ENCODE results near the gene NOC2L.
"Not testable (repeated sequence)": the region's sequence is repeated elsewhere in the genome, so short reads cannot be mapped to it uniquely, and the experiment has no call there.

NOC2L gene

DNA sequence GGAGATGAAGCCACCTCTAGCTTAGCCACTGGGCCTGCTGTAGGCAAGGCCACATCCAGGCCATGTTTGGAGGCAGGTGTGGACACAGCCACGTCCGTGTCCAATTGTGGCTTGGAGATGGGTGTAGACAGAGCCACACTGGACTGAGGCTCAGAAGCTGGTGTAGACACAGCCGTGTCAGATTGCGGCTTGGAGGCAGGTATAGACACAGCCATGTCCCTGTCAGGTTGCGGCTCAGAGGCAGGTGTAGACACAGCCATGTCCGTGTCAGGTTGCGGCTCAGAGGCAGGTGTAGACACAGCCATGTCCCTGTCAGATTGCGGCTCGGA lies 20.7 kb upstream of the NOC2L start:
- DNase-seq, result no peak
- POLR2A ChIA-PET, result interaction anchor here (0.6 kb wide), 1 partner anchor 1070 kb away, joined by 3 read pairs; no protein-coding TSS in a partner anchor
- no peak overlapping the region for H3K4me3 ChIP-seq (ENCODE audit: control insufficient read depth in 1 of 7, extremely low read depth in 1 of 7, insufficient read depth in 4 of 7, low read depth in 2 of 7, low read length in 6 of 7)
- no peak overlapping the region for H3K27ac ChIP-seq (ENCODE audit: insufficient read depth in 1 of 2, low read depth in 1 of 2, low read length in 2 of 2, poor library complexity in 1 of 2, severe bottlenecking in 2 of 2)
- WGBS (ENCODE audit: insufficient coverage), result 96% methylated on average over 9 of the region's 9 CpGs
- peaks cover 0 to 39% (median 2%) of the 10 kb centered on the region in 5 experiments for H3K27me3 ChIP-seq (replicated peaks in 2 of 5; ENCODE audit: control insufficient read depth in 4 of 5, insufficient read depth in 5 of 5, low read length in 4 of 5)
- CTCF ChIA-PET, result interaction anchor here (6.5 kb wide), 1 partner anchor 13 kb away, joined by 58 read pairs; no protein-coding TSS in a partner anchor
- no peaks in the 10 kb centered on the region for H3K9me3 ChIP-seq (ENCODE audit: control extremely low read depth in 1 of 5, control insufficient read depth in 4 of 5, insufficient read depth in 2 of 5, low read depth in 1 of 5, low read length in 4 of 5)
- H3K36me3 ChIP-seq (ENCODE audit: control insufficient read depth in 4 of 4, insufficient read depth in 4 of 4, low read length in 3 of 4), result no peaks in the 10 kb centered on the region
- peaks cover 0 to 10% (median 7%) of the 10 kb centered on the region in 4 experiments for H3K4me1 ChIP-seq (ENCODE audit: control extremely low read depth in 1 of 4, control insufficient read depth in 4 of 4, insufficient read depth in 4 of 4, low read length in 3 of 4)

DNA sequence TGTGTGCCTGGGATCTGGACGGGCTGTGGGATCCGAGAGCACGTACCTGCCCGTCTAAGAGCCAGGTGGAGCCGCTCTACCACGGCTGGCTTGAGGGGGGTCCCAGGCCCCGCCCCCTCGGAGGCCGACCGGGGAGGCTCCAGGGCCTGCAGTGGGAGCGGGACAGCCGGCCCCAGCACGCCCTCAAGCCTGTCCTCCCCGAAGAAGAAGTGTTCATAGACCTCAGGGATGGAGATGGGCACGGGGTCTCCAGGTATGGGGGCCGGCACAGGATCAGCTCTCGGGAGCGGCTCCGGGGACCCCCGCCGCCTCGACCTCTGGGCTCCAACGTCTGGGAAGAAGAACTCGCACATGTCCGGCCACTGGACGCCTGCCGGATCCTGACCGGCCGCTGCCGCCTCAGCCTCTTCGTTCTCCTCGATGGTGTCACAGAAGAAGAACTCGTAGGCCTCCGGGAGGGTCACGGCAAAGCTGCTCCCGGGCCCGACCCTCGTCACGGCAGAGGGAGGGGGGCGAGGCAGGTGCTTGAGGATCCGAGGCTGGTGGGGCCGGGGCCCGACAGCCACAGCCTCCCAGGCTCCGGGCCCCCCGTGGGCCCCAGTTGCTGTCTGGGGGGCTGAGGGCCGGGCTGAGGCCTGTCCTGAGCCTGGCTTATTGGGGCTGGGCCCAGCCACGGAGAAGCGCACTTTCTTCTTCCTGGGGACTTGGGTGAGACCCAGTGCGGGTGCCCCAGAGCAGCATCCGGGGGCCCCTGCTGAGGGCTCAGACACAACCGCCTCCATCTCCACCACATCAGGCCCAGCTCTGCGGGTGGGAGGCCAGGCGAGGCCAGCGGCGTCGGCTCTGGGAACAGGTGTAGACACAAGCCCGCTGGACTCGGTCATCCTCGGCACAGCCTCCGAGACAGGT lies 20.0 kb upstream of the NOC2L start:
- Histone ChIP-seq H3K27ac (ENCODE audit: insufficient read depth in 1 of 2, low read depth in 1 of 2, low read length in 2 of 2, poor library complexity in 1 of 2, severe bottlenecking in 2 of 2) (no peak overlapping the region), H3K36me3 (ENCODE audit: control insufficient read depth in 4 of 4, insufficient read depth in 4 of 4, low read length in 3 of 4) (no peaks in the 10 kb centered on the region), H3K4me3 (ENCODE audit: control insufficient read depth in 1 of 7, extremely low read depth in 1 of 7, insufficient read depth in 4 of 7, low read depth in 2 of 7, low read length in 6 of 7) (no peak overlapping the region), H3K27me3 (replicated peaks in 2 of 5; ENCODE audit: control insufficient read depth in 4 of 5, insufficient read depth in 5 of 5, low read length in 4 of 5) (peaks cover 0 to 42% (median 2%) of the 10 kb centered on the region in 5 experiments), H3K9me3 (ENCODE audit: control extremely low read depth in 1 of 5, control insufficient read depth in 4 of 5, insufficient read depth in 2 of 5, low read depth in 1 of 5, low read length in 4 of 5) (no peaks in the 10 kb centered on the region), H3K4me1 (ENCODE audit: control extremely low read depth in 1 of 4, control insufficient read depth in 4 of 4, insufficient read depth in 4 of 4, low read length in 3 of 4) (peaks cover 0 to 8% (median 7%) of the 10 kb centered on the region in 4 experiments)
- CTCF ChIA-PET, result interaction anchor here (6.5 kb wide), 1 partner anchor 14 kb away, joined by 58 read pairs; no protein-coding TSS in a partner anchor
- DNase-seq, result no peak
- WGBS (ENCODE audit: insufficient coverage), result 94% methylated on average over 53 of the region's 60 CpGs
- POLR2A ChIA-PET, result interaction anchor here (0.6 kb wide), 1 partner anchor 1070 kb away, joined by 3 read pairs; no protein-coding TSS in a partner anchor

GRCh38 chr1:978069-978834 lies 19.2 kb upstream of the NOC2L start:
- H3K27me3 ChIP-seq (replicated peaks in 2 of 5; ENCODE audit: control insufficient read depth in 4 of 5, insufficient read depth in 5 of 5, low read length in 4 of 5), result peaks cover 0 to 40% (median 3%) of the 10 kb centered on the region in 5 experiments
- ChIA-PET POLR2A (no interaction called here), CTCF (interaction anchor here (6.5 kb wide), 1 partner anchor 15 kb away, joined by 58 read pairs; no protein-coding TSS in a partner anchor)
- WGBS (ENCODE audit: insufficient coverage), result 95% methylated on average over 24 of the region's 44 CpGs
- no peaks in the 10 kb centered on the region for H3K36me3 ChIP-seq (ENCODE audit: control insufficient read depth in 4 of 4, insufficient read depth in 4 of 4, low read length in 3 of 4)
- H3K27ac ChIP-seq (ENCODE audit: insufficient read depth in 1 of 2, low read depth in 1 of 2, low read length in 2 of 2, poor library complexity in 1 of 2, severe bottlenecking in 2 of 2), result no peak overlapping the region
- H3K4me3 ChIP-seq (ENCODE audit: control insufficient read depth in 1 of 7, extremely low read depth in 1 of 7, insufficient read depth in 4 of 7, low read depth in 2 of 7, low read length in 6 of 7), result no peak overlapping the region
- peak in 1 of 3 donors; percentile 27 for DNase-seq
- H3K9me3 ChIP-seq (ENCODE audit: control extremely low read depth in 1 of 5, control insufficient read depth in 4 of 5, insufficient read depth in 2 of 5, low read depth in 1 of 5, low read length in 4 of 5), result no peaks in the 10 kb centered on the region
- H3K4me1 ChIP-seq (ENCODE audit: control extremely low read depth in 1 of 4, control insufficient read depth in 4 of 4, insufficient read depth in 4 of 4, low read length in 3 of 4), result peaks cover 0 to 8% (median 7%) of the 10 kb centered on the region in 4 experiments

GRCh38 chr1:976791-977190 lies 17.7 kb upstream of the NOC2L start:
- H3K4me3 ChIP-seq (ENCODE audit: control insufficient read depth in 1 of 7, extremely low read depth in 1 of 7, insufficient read depth in 4 of 7, low read depth in 2 of 7, low read length in 6 of 7); H3K4me1 ChIP-seq (ENCODE audit: control extremely low read depth in 1 of 4, control insufficient read depth in 4 of 4, insufficient read depth in 4 of 4, low read length in 3 of 4); H3K36me3 ChIP-seq (ENCODE audit: control insufficient read depth in 4 of 4, insufficient read depth in 4 of 4, low read length in 3 of 4); DNase-seq; H3K9me3 ChIP-seq (ENCODE audit: control extremely low read depth in 1 of 5, control insufficient read depth in 4 of 5, insufficient read depth in 2 of 5, low read depth in 1 of 5, low read length in 4 of 5); H3K27ac ChIP-seq (ENCODE audit: insufficient read depth in 1 of 2, low read depth in 1 of 2, low read length in 2 of 2, poor library complexity in 1 of 2, severe bottlenecking in 2 of 2): not testable (repeated sequence)
- ChIA-PET CTCF (interaction anchor here (0.6 to 3.1 kb wide), 7 partner anchors 21 to 107 kb away, joined by 3 to 12 read pairs (median 5); no protein-coding TSS in a partner anchor), POLR2A (interaction anchor here (1.0 kb wide), 1 partner anchor 10 kb away, joined by 3 read pairs; the partner anchor contains the start of gene PLEKHN1)
- no CpG with 5 or more reads among the region's 39 CpGs for WGBS (ENCODE audit: insufficient coverage)
- H3K27me3 ChIP-seq (replicated peaks in 2 of 5; ENCODE audit: control insufficient read depth in 4 of 5, insufficient read depth in 5 of 5, low read length in 4 of 5), result peaks cover 0 to 36% (median 4%) of the 10 kb centered on the region in 5 experiments

GRCh38 chr1:975896-976683 lies 17.0 kb upstream of the NOC2L start:
- H3K36me3 ChIP-seq (ENCODE audit: control insufficient read depth in 4 of 4, insufficient read depth in 4 of 4, low read length in 3 of 4), result no peaks in the 10 kb centered on the region
- no peak overlapping the region for H3K27ac ChIP-seq (ENCODE audit: insufficient read depth in 1 of 2, low read depth in 1 of 2, low read length in 2 of 2, poor library complexity in 1 of 2, severe bottlenecking in 2 of 2)
- ChIA-PET CTCF (interaction anchor here (0.6 to 3.1 kb wide), 9 partner anchors 9 to 107 kb away, joined by 3 to 12 read pairs (median 4); no protein-coding TSS in a partner anchor), POLR2A (interaction anchor here (1.0 kb wide), 1 partner anchor 9 kb away, joined by 3 read pairs; the partner anchor contains the start of gene PLEKHN1)
- peak; percentile 61 to 71 (median 65) for DNase-seq
- peak overlapping the region in 3 of 7 experiments; percentile 38 to 67 (median 50) for H3K4me3 ChIP-seq (ENCODE audit: control insufficient read depth in 1 of 7, extremely low read depth in 1 of 7, insufficient read depth in 4 of 7, low read depth in 2 of 7, low read length in 6 of 7)
- H3K27me3 ChIP-seq (replicated peaks in 2 of 5; ENCODE audit: control insufficient read depth in 4 of 5, insufficient read depth in 5 of 5, low read length in 4 of 5), result peaks cover 0 to 40% (median 8%) of the 10 kb centered on the region in 5 experiments
- peaks cover 0 to 8% (median 7%) of the 10 kb centered on the region in 4 experiments for H3K4me1 ChIP-seq (ENCODE audit: control extremely low read depth in 1 of 4, control insufficient read depth in 4 of 4, insufficient read depth in 4 of 4, low read length in 3 of 4)
- WGBS (ENCODE audit: insufficient coverage), result 10% methylated on average over 30 of the region's 40 CpGs
- no peaks in the 10 kb centered on the region for H3K9me3 ChIP-seq (ENCODE audit: control extremely low read depth in 1 of 5, control insufficient read depth in 4 of 5, insufficient read depth in 2 of 5, low read depth in 1 of 5, low read length in 4 of 5)

DNA sequence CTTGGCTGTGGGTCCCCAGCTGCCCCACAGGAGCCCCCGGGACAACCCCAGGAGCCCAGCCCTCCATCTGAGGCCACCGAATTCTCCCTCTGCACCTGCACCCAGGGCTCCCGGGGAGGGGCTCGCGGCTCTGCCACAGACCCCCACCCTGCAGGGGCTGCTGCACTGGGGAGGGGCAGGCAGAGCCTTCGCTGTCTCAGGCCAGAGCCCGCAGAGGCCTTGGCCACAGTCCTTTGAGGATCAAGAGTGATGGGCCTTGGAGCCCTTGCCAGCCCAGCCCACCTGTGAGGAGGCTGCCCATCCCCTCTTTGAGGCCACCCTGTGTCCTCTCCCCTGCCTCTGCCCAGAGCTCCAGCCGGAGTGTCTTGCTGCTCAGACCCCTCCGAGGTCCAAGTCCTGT lies 16.3 kb upstream of the NOC2L start:
- ChIA-PET CTCF (interaction anchor here (0.9 to 3.1 kb wide), 7 partner anchors 8 to 106 kb away, joined by 3 to 12 read pairs (median 5); no protein-coding TSS in a partner anchor), POLR2A (no interaction called here)
- H3K4me1 ChIP-seq (ENCODE audit: control extremely low read depth in 1 of 4, control insufficient read depth in 4 of 4, insufficient read depth in 4 of 4, low read length in 3 of 4), result peaks cover 0 to 8% (median 7%) of the 10 kb centered on the region in 4 experiments
- no peak overlapping the region for H3K4me3 ChIP-seq (ENCODE audit: control insufficient read depth in 1 of 7, extremely low read depth in 1 of 7, insufficient read depth in 4 of 7, low read depth in 2 of 7, low read length in 6 of 7)
- no peak for DNase-seq
- no peaks in the 10 kb centered on the region for H3K9me3 ChIP-seq (ENCODE audit: control extremely low read depth in 1 of 5, control insufficient read depth in 4 of 5, insufficient read depth in 2 of 5, low read depth in 1 of 5, low read length in 4 of 5)
- H3K27ac ChIP-seq (ENCODE audit: insufficient read depth in 1 of 2, low read depth in 1 of 2, low read length in 2 of 2, poor library complexity in 1 of 2, severe bottlenecking in 2 of 2), result no peak overlapping the region
- WGBS (ENCODE audit: insufficient coverage), result 79% methylated on average over 8 of the region's 9 CpGs
- H3K27me3 ChIP-seq (replicated peaks in 2 of 5; ENCODE audit: control insufficient read depth in 4 of 5, insufficient read depth in 5 of 5, low read length in 4 of 5), result peaks cover 0 to 47% (median 8%) of the 10 kb centered on the region in 5 experiments
- no peaks in the 10 kb centered on the region for H3K36me3 ChIP-seq (ENCODE audit: control insufficient read depth in 4 of 4, insufficient read depth in 4 of 4, low read length in 3 of 4)

Measured in common myeloid progenitor, CD34-positive (primary cell).